ENCODE results near the gene TTLL11.
"Not testable (repeated sequence)": the region's sequence is repeated elsewhere in the genome, so short reads cannot be mapped to it uniquely, and the experiment has no call there.

TTLL11 gene

GRCh38 chr9:121813519-121814210, 279.4 kb downstream of the TTLL11 start:
- no peak overlapping the region for H3K4me3 Mint-ChIP-seq
- H3K9me3 Mint-ChIP-seq (ENCODE audit: low read depth) = no peaks in the 10 kb centered on the region
- no peaks in the 10 kb centered on the region for H3K4me1 Mint-ChIP-seq (ENCODE audit: low read depth)
- no peaks in the 10 kb centered on the region for H3K27me3 Mint-ChIP-seq
- no peak overlapping the region for H3K27ac Mint-ChIP-seq
- no peaks in the 10 kb centered on the region for H3K36me3 Mint-ChIP-seq

- Mint-ChIP-seq H3K36me3 (no peaks in the 10 kb centered on the region), H3K27ac (no peak overlapping the region), H3K9me3 (ENCODE audit: low read depth) (no peaks in the 10 kb centered on the region), H3K4me3 (no peak overlapping the region), H3K27me3 (no peaks in the 10 kb centered on the region), H3K4me1 (ENCODE audit: low read depth) (no peaks in the 10 kb centered on the region)
These were observed 280.9 kb downstream of the TTLL11 start for GRCh38 chr9:121812159-121812735.

DNA sequence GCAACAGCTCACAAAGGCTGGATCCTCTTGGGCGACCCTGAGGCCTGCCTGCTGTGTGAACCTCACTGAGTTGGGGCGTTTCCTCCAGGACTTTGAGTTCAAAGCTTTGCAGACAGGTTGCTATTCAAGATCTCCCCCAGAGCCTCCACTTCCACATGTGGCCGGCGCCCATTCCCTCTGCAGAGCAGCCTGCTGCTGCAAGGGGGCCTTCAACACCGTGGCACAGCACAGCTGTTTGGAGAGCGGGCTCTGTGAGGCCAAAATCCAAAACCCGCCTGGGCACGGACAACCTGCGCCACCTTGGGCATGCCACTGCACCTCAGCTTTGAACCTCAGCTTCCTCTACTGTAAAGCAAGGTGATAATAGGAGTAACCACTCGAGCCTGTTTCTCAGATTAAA, 281.4 kb downstream of the TTLL11 start:
- H3K4me3 Mint-ChIP-seq = no peak overlapping the region
- no peaks in the 10 kb centered on the region for H3K27me3 Mint-ChIP-seq
- no peaks in the 10 kb centered on the region for H3K9me3 Mint-ChIP-seq (ENCODE audit: low read depth)
- H3K27ac Mint-ChIP-seq = no peak overlapping the region
- no peaks in the 10 kb centered on the region for H3K4me1 Mint-ChIP-seq (ENCODE audit: low read depth)
- no peaks in the 10 kb centered on the region for H3K36me3 Mint-ChIP-seq

DNA sequence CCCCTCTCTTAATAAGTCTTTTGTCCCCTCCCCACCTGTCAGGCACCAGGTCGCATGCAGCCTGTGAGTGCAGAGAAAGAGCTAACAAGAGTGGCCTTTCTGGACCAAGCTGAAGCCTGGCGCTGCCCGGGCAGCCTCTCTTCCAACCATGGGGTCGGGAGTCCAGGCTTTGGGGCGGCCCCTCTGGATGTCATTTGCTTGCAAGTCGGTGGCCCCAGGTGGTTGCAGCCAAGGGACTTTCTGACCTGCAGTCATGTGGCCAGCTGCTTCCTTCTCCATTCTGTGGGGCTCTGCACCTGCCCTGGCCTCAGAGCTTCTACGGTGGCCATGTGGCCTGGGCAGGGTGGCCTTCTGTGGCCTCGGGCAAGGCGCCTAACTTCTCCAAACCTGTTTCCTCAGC, 282.0 kb downstream of the TTLL11 start:
- H3K4me3 Mint-ChIP-seq = no peak overlapping the region

GRCh38 chr9:121810489-121810888, 282.6 kb downstream of the TTLL11 start:
- Mint-ChIP-seq H3K4me3 (no peak overlapping the region), H3K4me1 (ENCODE audit: low read depth) (no peaks in the 10 kb centered on the region), H3K27me3 (no peaks in the 10 kb centered on the region), H3K27ac (no peak overlapping the region), H3K36me3 (no peaks in the 10 kb centered on the region), H3K9me3 (ENCODE audit: low read depth) (no peaks in the 10 kb centered on the region)

More for the DNA sequence above, 282.0 kb downstream of the TTLL11 start:
- no peaks in the 10 kb centered on the region for H3K9me3 Mint-ChIP-seq (ENCODE audit: low read depth)
- H3K4me1 Mint-ChIP-seq (ENCODE audit: low read depth) = no peaks in the 10 kb centered on the region
- no peak overlapping the region for H3K27ac Mint-ChIP-seq
- no peaks in the 10 kb centered on the region for H3K36me3 Mint-ChIP-seq
- no peaks in the 10 kb centered on the region for H3K27me3 Mint-ChIP-seq

DNA sequence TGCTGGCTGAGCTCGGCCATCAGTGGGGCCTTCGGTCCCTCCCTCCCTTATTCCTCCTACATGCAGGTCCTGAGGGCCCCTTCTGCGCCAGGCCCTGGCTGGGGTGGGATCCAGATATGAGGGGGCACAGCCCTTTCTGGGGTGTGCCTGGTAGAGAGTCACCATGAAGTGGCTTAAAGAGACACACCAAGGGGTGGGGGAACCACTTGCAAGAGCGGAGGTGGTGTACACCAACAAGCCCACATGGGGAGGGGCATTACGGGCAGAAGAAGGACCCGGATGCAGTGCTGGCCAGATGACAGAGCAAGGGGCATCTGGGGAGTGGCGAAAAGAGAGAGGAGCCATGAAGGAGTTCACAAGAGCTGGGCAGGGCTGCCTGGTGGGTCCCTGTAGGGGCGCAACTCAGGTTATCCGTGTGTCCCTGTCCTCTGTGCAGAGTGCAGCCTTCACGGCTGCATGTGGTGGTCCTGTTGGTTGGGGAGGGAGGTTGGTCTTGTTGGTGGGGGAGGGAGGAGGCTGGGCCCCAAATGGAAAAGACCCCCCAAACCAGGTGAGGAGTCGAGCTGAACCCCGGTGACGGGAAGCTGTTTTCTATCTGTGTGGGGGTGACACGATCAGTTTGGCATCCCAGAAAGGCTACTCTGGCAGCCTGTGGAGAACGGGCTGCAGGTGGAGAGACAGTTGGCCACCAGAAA, 283.6 kb downstream of the TTLL11 start:
- Mint-ChIP-seq H3K4me3 (no peak overlapping the region), H3K9me3 (ENCODE audit: low read depth) (peaks cover 6% of the 10 kb centered on the region), H3K27ac (no peak overlapping the region), H3K36me3 (peaks cover 3% of the 10 kb centered on the region), H3K27me3 (no peaks in the 10 kb centered on the region), H3K4me1 (ENCODE audit: low read depth) (no peaks in the 10 kb centered on the region)

DNA sequence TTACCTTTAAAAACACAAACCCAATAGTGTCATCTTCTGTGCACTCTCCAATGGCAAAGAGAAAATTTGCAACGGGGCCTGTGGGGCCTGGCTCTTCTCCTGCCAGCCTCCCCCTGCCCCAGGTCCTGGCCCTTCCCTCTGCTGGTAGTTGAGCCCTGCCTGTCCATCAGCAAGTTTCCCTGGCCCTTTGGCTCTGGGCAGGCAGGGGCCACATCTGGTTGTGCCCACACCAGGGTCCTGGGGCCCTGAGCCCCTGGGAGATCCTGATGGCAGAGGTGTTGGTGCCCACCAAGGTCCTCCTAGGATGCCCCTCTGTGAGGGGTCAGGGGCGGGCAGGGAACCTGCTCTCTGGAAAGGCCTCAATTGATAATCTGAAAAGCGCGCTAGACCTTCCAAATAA, 284.3 kb downstream of the TTLL11 start:
- Mint-ChIP-seq H3K9me3 (ENCODE audit: low read depth) (peaks cover 13% of the 10 kb centered on the region), H3K4me1 (ENCODE audit: low read depth) (no peaks in the 10 kb centered on the region), H3K27me3 (no peaks in the 10 kb centered on the region), H3K36me3 (peaks cover 3% of the 10 kb centered on the region), H3K27ac (no peak overlapping the region), H3K4me3 (no peak overlapping the region)

- Mint-ChIP-seq H3K27ac (no peak overlapping the region), H3K36me3 (peaks cover 3% of the 10 kb centered on the region), H3K4me1 (ENCODE audit: low read depth) (no peaks in the 10 kb centered on the region), H3K4me3 (no peak overlapping the region), H3K27me3 (no peaks in the 10 kb centered on the region), H3K9me3 (ENCODE audit: low read depth) (peaks cover 13% of the 10 kb centered on the region)
These were observed 285.3 kb downstream of the TTLL11 start for GRCh38 chr9:121807823-121808278.

DNA sequence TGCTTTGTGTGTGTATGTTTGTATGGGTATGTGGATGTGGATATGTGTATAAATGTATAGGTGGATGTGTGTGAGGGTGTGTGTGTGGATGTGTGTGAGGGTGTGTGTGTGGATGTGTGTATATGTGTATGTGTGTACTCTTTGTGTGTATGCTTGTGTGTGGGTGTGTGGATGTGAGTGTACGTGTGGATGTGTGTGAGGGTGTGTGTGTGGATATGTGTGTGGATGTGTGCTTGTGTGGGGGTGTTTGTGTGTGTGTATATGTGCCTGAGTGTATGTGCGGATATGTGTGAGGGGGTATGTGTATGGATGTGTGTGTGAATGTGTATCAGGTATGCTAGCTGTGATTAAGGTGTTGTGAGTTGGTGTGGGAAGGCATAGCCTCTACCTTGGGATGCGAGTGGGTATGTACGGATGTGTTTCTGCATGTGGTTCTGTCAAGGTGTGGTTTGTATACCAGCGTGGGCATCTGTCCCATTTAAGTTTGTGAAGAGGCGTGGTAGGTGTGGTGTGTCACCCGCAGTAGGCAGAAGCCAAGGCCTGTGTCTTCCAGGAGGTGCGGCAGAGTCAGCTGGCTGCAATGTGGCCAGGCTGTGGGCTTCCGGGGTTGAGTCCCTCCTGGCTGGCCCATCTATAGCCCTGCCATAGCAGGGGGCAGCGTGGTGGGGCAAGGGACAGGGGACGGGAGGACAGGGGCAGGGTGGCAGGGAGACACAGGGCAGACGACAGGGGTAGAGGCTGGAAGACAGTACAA, 285.9 kb downstream of the TTLL11 start:
- H3K27me3 Mint-ChIP-seq = no peaks in the 10 kb centered on the region
- no peak overlapping the region for H3K27ac Mint-ChIP-seq
- no peaks in the 10 kb centered on the region for H3K4me1 Mint-ChIP-seq (ENCODE audit: low read depth)
- peaks cover 13% of the 10 kb centered on the region for H3K9me3 Mint-ChIP-seq (ENCODE audit: low read depth)
- H3K4me3 Mint-ChIP-seq = no peak overlapping the region
- H3K36me3 Mint-ChIP-seq = peaks cover 3% of the 10 kb centered on the region

GRCh38 chr9:121802753-121803152, 290.4 kb downstream of the TTLL11 start:
- no peaks in the 10 kb centered on the region for H3K4me1 Mint-ChIP-seq (ENCODE audit: low read depth)
- H3K27me3 Mint-ChIP-seq = no peaks in the 10 kb centered on the region
- H3K27ac Mint-ChIP-seq = no peak overlapping the region
- H3K9me3 Mint-ChIP-seq (ENCODE audit: low read depth) = peaks cover 13% of the 10 kb centered on the region
- H3K4me3 Mint-ChIP-seq = no peak overlapping the region
- H3K36me3 Mint-ChIP-seq = peaks cover 3% of the 10 kb centered on the region

GRCh38 chr9:121801579-121801978, 291.5 kb downstream of the TTLL11 start:
- Mint-ChIP-seq H3K27me3 (no peaks in the 10 kb centered on the region), H3K36me3 (peaks cover 3% of the 10 kb centered on the region), H3K4me1 (ENCODE audit: low read depth) (no peaks in the 10 kb centered on the region)

DNA sequence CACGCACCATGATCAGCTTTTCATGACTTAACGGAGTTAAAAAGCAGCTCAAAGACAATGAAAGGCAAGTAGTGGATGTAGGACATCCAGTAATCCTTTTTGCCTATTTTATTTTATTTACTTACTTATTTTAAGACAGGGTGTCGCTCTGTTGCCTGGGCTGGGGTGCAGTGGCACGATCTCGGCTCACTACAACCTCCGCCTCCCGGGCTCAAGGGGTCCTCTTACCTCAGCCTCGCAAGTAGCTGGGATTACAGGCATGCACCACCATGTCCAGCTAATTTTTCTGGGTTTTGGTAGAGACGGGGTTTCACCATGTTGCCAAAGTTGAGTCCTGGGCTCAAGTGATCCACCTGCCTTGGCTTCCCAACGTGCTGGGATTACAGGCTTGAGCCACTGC, 292.7 kb downstream of the TTLL11 start:
- H3K4me1 Mint-ChIP-seq (ENCODE audit: low read depth) = no peaks in the 10 kb centered on the region
- no peak overlapping the region for H3K4me3 Mint-ChIP-seq
- H3K36me3 Mint-ChIP-seq = peaks cover 3% of the 10 kb centered on the region
- no peak overlapping the region for H3K27ac Mint-ChIP-seq
- H3K27me3 Mint-ChIP-seq = no peaks in the 10 kb centered on the region
- H3K9me3 Mint-ChIP-seq (ENCODE audit: low read depth) = peaks cover 13% of the 10 kb centered on the region

More at GRCh38 chr9:121801579-121801978, 291.5 kb downstream of the TTLL11 start:
- H3K4me3 Mint-ChIP-seq = no peak overlapping the region
- no peak overlapping the region for H3K27ac Mint-ChIP-seq
- peaks cover 13% of the 10 kb centered on the region for H3K9me3 Mint-ChIP-seq (ENCODE audit: low read depth)

DNA sequence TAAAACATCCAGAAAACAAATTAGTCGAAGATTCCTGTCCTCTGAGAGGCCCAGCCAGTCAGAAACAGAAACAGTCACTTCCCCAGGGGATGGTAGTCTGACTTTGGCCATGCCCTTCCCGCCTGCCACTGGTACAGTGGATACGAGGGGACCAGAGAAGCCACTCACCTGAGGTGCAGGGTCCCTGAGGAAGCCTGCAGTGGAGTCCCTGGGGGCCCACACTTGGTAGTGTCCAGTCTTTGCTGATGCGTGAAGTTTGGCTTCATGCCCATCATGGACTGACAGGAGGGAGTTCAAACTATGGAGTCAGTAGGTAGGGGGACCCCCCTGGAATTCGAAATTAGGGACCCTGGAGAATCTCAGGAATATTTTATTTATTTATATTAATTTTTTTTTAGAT, 294.2 kb downstream of the TTLL11 start:
- Mint-ChIP-seq H3K27me3 (no peaks in the 10 kb centered on the region), H3K4me3 (no peak overlapping the region), H3K36me3 (no peaks in the 10 kb centered on the region), H3K4me1 (ENCODE audit: low read depth) (no peaks in the 10 kb centered on the region), H3K27ac (no peak overlapping the region), H3K9me3 (ENCODE audit: low read depth) (peaks cover under 1% of the 10 kb centered on the region)

DNA sequence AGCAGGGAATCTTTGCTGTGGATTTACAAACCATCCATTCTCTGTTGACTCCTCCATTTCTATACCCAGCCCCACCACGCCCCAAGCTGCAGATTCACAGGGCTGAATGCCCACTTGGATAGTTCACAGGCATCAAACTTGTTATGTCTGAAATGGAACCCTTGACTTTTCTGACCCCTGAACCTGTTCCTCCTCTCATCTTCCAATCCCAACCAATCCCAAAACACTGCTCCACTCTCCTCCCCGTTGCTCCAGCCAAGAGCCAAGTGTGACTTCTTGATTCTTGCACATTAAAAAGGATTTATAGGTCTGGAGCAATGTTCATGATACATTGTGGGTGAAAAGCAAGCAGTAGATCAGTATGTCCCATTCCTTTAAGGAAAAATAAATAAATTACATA, 296.0 kb downstream of the TTLL11 start:
- Mint-ChIP-seq H3K27me3 (no peaks in the 10 kb centered on the region), H3K4me1 (ENCODE audit: low read depth) (no peaks in the 10 kb centered on the region), H3K4me3 (no peak overlapping the region), H3K9me3 (ENCODE audit: low read depth) (no peaks in the 10 kb centered on the region), H3K36me3 (no peaks in the 10 kb centered on the region), H3K27ac (no peak overlapping the region)

DNA sequence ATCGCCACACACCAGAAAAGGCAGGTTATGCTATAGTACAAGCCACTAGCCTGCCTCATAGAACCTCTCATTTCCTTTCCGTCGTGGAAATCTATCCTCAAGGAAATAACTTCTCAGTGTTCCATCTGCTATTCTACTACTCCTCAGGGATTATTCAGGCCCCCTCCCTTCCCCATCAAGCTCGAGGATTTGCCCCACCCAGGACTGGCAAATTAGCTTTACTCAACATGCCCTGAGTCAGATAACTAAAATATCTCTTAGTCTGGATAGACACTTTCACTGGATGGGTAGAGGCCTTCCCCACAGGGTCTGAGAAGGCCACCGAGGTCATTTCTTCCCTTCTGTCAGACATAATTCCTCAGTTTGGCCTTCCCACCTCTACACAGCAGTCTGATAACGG, 298.8 kb downstream of the TTLL11 start:
- H3K36me3 Mint-ChIP-seq; H3K9me3 Mint-ChIP-seq (ENCODE audit: low read depth); H3K27me3 Mint-ChIP-seq; H3K27ac Mint-ChIP-seq; H3K4me3 Mint-ChIP-seq; H3K4me1 Mint-ChIP-seq (ENCODE audit: low read depth): not testable (repeated sequence)
